H9 (cell line): ENCODE results near the gene ITIH5. TPM values are rescaled to one million over a fixed set of nuclear protein-coding genes. Genes with fewer than 3 reads are reported as not detected.

Source experiments
- DNase-seq: peaks from one replicate; pipeline ENCODE4 v3.0.0-alpha.2; 2017
- H2AFZ ChIP-seq: one replicate; pipeline ENCODE4 v1.6.1; 2013; ENCODE audit warnings: mild to moderate bottlenecking, low read length, control low read depth, moderate library complexity
- H2AK5ac ChIP-seq: 2 replicates; pipeline ENCODE4 v1.6.1; 2013; ENCODE audit warnings: low read length, control low read depth, mixed read lengths; ENCODE audit not compliant: insufficient read length
- H2BK120ac ChIP-seq: one replicate; pipeline ENCODE4 v1.6.1; 2013; ENCODE audit warnings: low read depth, mild to moderate bottlenecking, low read length, control low read depth, inconsistent platforms; ENCODE audit not compliant: poor library complexity, severe bottlenecking
- H2BK12ac ChIP-seq: 2 replicates; pipeline ENCODE4 v1.6.1; 2013; ENCODE audit warnings: low read length, control low read depth, mixed read lengths, low read depth; ENCODE audit not compliant: insufficient read length
- H2BK15ac ChIP-seq: 2 replicates; pipeline ENCODE4 v1.6.1; 2013; ENCODE audit warnings: low read depth, low read length, control low read depth
- H2BK20ac ChIP-seq: one replicate; pipeline ENCODE4 v1.6.1; 2013; ENCODE audit warnings: low read depth, mild to moderate bottlenecking, low read length, control low read depth, inconsistent platforms; ENCODE audit not compliant: poor library complexity, severe bottlenecking
- H2BK5ac ChIP-seq: 2 replicates; pipeline ENCODE4 v1.6.1; 2013; ENCODE audit warnings: low read length, control low read depth, mixed read lengths; ENCODE audit not compliant: insufficient read length
- H3K14ac ChIP-seq: 2 replicates; pipeline ENCODE4 v1.6.1; 2013; ENCODE audit warnings: low read length, control low read depth; ENCODE audit not compliant: insufficient read depth
- H3K18ac ChIP-seq: 2 replicates; pipeline ENCODE4 v1.6.1; 2013; ENCODE audit warnings: low read depth, mild to moderate bottlenecking, mixed read lengths, low read length, control low read depth; ENCODE audit not compliant: insufficient read length
- H3K23ac ChIP-seq: 2 replicates; pipeline ENCODE4 v1.6.1; 2013; ENCODE audit warnings: low read length, control low read depth, mixed read lengths, low read depth; ENCODE audit not compliant: insufficient read length
- H3K23me2 ChIP-seq: 2 replicates; pipeline ENCODE4 v1.6.1; 2013; ENCODE audit warnings: low read depth, mild to moderate bottlenecking, mixed read lengths, low read length, control low read depth; ENCODE audit not compliant: insufficient read length, poor library complexity, severe bottlenecking
- H3K27ac ChIP-seq: 2 replicates; pipeline ENCODE4 v1.5.1; 2013; ENCODE audit warnings: low read length, control low read depth, mixed read lengths, low read depth; ENCODE audit not compliant: insufficient read length
- H3K27me3 ChIP-seq: 2 replicates; pipeline ENCODE4 v1.6.1; 2013; ENCODE audit warnings: low read length, control low read depth, inconsistent platforms; ENCODE audit not compliant: insufficient read depth
- H3K4ac ChIP-seq: 2 replicates; pipeline ENCODE4 v1.6.1; 2013; ENCODE audit warnings: low read depth, mild to moderate bottlenecking, control low read depth, inconsistent platforms, low read length, moderate library complexity
- H3K4me1 ChIP-seq: 2 replicates; pipeline ENCODE4 v1.6.1; 2013; ENCODE audit warnings: low read length, control low read depth, inconsistent platforms; ENCODE audit not compliant: insufficient read depth
- H3K4me2 ChIP-seq: 2 replicates; pipeline ENCODE4 v1.6.1; 2013; ENCODE audit warnings: low read length, control low read depth, mixed read lengths; ENCODE audit not compliant: insufficient read length, insufficient read depth
- H3K56ac ChIP-seq: 2 replicates; pipeline ENCODE4 v1.6.1; 2013; ENCODE audit warnings: low read depth, mild to moderate bottlenecking, mixed read lengths, low read length, control low read depth; ENCODE audit not compliant: insufficient read length
- H3K79me1 ChIP-seq: 2 replicates; pipeline ENCODE4 v1.6.1; 2013; ENCODE audit warnings: low read depth, mild to moderate bottlenecking, moderate library complexity, low read length, control low read depth, inconsistent platforms; ENCODE audit not compliant: insufficient read depth, poor library complexity, severe bottlenecking
- H3K79me2 ChIP-seq: 2 replicates; pipeline ENCODE4 v1.6.1; 2013; ENCODE audit warnings: low read length, control low read depth, inconsistent platforms; ENCODE audit not compliant: insufficient read depth
- H3K9ac ChIP-seq: 2 replicates; pipeline ENCODE4 v1.6.1; 2013; ENCODE audit warnings: low read length, control low read depth, mixed read lengths; ENCODE audit not compliant: insufficient read length; ENCODE audit errors: extremely low read depth
- H3K9me3 ChIP-seq: one replicate; pipeline ENCODE4 v1.6.1; 2013; ENCODE audit warnings: low read depth, low read length, inconsistent platforms; ENCODE audit not compliant: control insufficient read depth
- H3T11ph ChIP-seq: one replicate; pipeline ENCODE4 v1.6.1; 2013; ENCODE audit warnings: mild to moderate bottlenecking, low read length, control low read depth, inconsistent platforms
- H4K20me1 ChIP-seq: one replicate; pipeline ENCODE4 v1.6.1; 2013; ENCODE audit not compliant: control insufficient read depth, insufficient read length, insufficient read depth
- H4K5ac ChIP-seq: 2 replicates; pipeline ENCODE4 v1.6.1; 2013; ENCODE audit warnings: low read depth, mild to moderate bottlenecking, mixed read lengths, low read length, control low read depth; ENCODE audit not compliant: insufficient read length
- H4K8ac ChIP-seq: replicated peaks from 2 replicates; pipeline ENCODE4 v1.6.1; 2013; ENCODE audit warnings: low read length, control low read depth, mixed read lengths, low read depth; ENCODE audit not compliant: insufficient read length
- H4K91ac ChIP-seq: 2 replicates; pipeline ENCODE4 v1.6.1; 2013; ENCODE audit warnings: low read depth, mild to moderate bottlenecking, moderate library complexity, mixed read lengths, low read length, control low read depth; ENCODE audit not compliant: insufficient read length
- H3K27ac Mint-ChIP-seq, 3 experiments: 2 replicates in 2 of 3; 3 replicates in 1 of 3; pipeline ENCODE4 v1.8.0; 2020 to 2021; ENCODE audit warnings: mixed read lengths in 3 of 3, mild to moderate bottlenecking in 1 of 3, moderate library complexity in 1 of 3
- H3K27me3 Mint-ChIP-seq: 2 replicates; pipeline ENCODE4 v1.8.0; 2021; ENCODE audit warnings: low read depth, mild to moderate bottlenecking, moderate library complexity, mixed read lengths
- H3K36me3 Mint-ChIP-seq, 3 experiments: 2 replicates in 2 of 3; 3 replicates in 1 of 3; pipeline ENCODE4 v1.8.0; 2020 to 2021; ENCODE audit warnings: low read depth in 3 of 3, mixed read lengths in 3 of 3; ENCODE audit not compliant: insufficient read depth in 1 of 3
- H3K4me1 Mint-ChIP-seq, 2 experiments: 2 replicates each; pipeline ENCODE4 v1.8.0; 2020; ENCODE audit warnings: mixed read lengths in 2 of 2
- H3K4me3 Mint-ChIP-seq, 2 experiments: 2 replicates in 1 of 2; 3 replicates in 1 of 2; pipeline ENCODE4 v1.8.0; 2020 to 2021; ENCODE audit warnings: mild to moderate bottlenecking in 2 of 2, mixed read lengths in 2 of 2, moderate library complexity in 1 of 2
- H3K9me3 Mint-ChIP-seq, 2 experiments: 2 replicates in 1 of 2; 3 replicates in 1 of 2; pipeline ENCODE4 v1.8.0; 2020; ENCODE audit warnings: mild to moderate bottlenecking in 2 of 2, mixed read lengths in 2 of 2, moderate library complexity in 1 of 2
- CTCF ChIP-seq: fragments of 200-600 bp; sonication (generic); conservative IDR thresholded peaks from 3 replicates; pipeline ENCODE4 v1.8.0; 2021; ENCODE audit warnings: antibody characterized with exemption, mild to moderate bottlenecking
- WGBS: extraction: QIAGEN DNeasy Blood & Tissue Kit; methylation state at CpG from one replicate; pipeline ENCODE4 v1.1.7; 2013; ENCODE audit warnings: missing lambda C conversion rate, low lambda C conversion rate, mixed read lengths; ENCODE audit not compliant: insufficient read length; ENCODE audit errors: extremely low coverage; 5-methylcytosine and 5-hydroxymethylcytosine counted together
- total RNA-seq: library from RNA; stranded (reverse); gene quantifications from 2 replicates; pipeline ENCODE4 v1.2.1, GENCODE V29; 2021

Gene ITIH5
- total RNA-seq, 1 experiment from 2014 or later = 1.3 TPM

GRCh38 chr10:7551289-7551688, 115.5 kb downstream of the ITIH5 start:
- TF ChIP-seq CTCF = no peak
- Mint-ChIP-seq H3K4me1 (peaks cover 13% of the 10 kb centered on the region in 2 experiments), H3K27me3 (no peaks in the 10 kb centered on the region; the same call in 1 of the 2 replicates), H3K9me3 (no peaks in the 10 kb centered on the region; a peak in 1 of 5 replicates), H3K27ac (no peak overlapping the region; a peak in 1 of 7 replicates), H3K36me3 (0 out of 7 replicates have a peak, but pooled peaks cover 0 to 2% (median 0%) of the 10 kb centered on the region in 3 experiments), H3K4me3 (no peak overlapping the region)
- Histone ChIP-seq H3K79me1 (no peaks in the 10 kb centered on the region), H2BK20ac (no peak overlapping the region), H2BK120ac (no peak overlapping the region), H3K4me2 (no peak overlapping the region), H4K8ac (no peak overlapping the region), H3K27me3 (no peaks in the 10 kb centered on the region), H4K5ac (no peak overlapping the region), H3K18ac (no peak overlapping the region), H3K56ac (no peak overlapping the region), H2BK12ac (no peak overlapping the region), H3K4ac (no peak overlapping the region), H2BK5ac (no peak overlapping the region), H3K27ac (no peak overlapping the region), H2AK5ac (no peak overlapping the region), H3K79me2 (no peaks in the 10 kb centered on the region), H3K23ac (no peak overlapping the region), H3K9me3 (no peaks in the 10 kb centered on the region), H3K23me2 (no peaks in the 10 kb centered on the region), H4K91ac (no peak overlapping the region), H4K20me1 (no peaks in the 10 kb centered on the region), H3K14ac (no peak overlapping the region), H3K9ac (no peak overlapping the region), H2AFZ (no peak overlapping the region), H2BK15ac (no peak overlapping the region), H3T11ph (no peak overlapping the region), H3K4me1 (no peaks in the 10 kb centered on the region)
- WGBS = no CpG with 5 or more reads among the region's 6 CpGs
- no peak for DNase-seq
